Breast epithelium (tissue), 3 donors: Measurements from ENCODE around the gene LSM10.

ENCODE experiments used
- CTCF ChIP-seq, 3 donors: fragments of 450-650 bp; IDR thresholded peaks; one replicate each; pipeline ENCODE4 v1.5.1; 2016 to 2017; ENCODE audit warnings: antibody characterized with exemption in 3 of 3, mild to moderate bottlenecking in 3 of 3, moderate library complexity in 3 of 3
- POLR2A ChIP-seq: fragments of 450-650 bp; IDR thresholded peaks from one replicate; pipeline ENCODE4 v1.6.1; 2016; ENCODE audit warnings: antibody characterized with exemption, mild to moderate bottlenecking, moderate library complexity

DNA sequence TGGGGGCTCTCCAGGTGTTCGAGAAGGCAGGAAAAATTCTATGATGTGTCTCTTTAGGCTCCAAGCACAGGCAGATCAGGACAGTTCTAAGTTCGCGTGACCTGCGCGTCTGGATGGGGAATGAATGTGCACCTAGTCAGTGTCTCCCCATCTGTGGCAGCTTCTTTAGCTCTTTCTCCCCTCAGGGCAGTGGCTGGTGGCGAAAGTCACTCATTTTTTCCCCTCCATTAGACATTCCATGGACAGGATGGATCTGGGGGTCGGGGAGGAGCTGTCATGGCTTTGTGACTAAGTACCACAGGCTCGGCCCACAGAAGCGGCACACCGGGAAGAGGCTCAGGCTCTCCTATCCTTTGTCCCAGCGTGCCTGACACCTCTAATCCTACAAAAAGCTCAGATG lies 43.2 kb downstream of the LSM10 start:
- no peak for TF ChIP-seq CTCF (IDR thresholded peaks at IDR 0.05)
- TF ChIP-seq POLR2A = no peak
